Right lobe of liver (tissue), 6 donors: ENCODE measurements around the gene CFAP20. TPM values are rescaled to one million over a fixed set of nuclear protein-coding genes. Genes with fewer than 3 reads are reported as not detected.

Source experiments
- ATAC-seq, 4 donors: fragments of 200-7000 bp; cut with Tn5 transposase; one replicate each; pipeline ENCODE4 v1.9.1; 2020; ENCODE audit warnings: mild to moderate bottlenecking in 4 of 4, moderate library complexity in 4 of 4
- DNase-seq, 3 donors: peaks; one replicate each; pipeline ENCODE4 v3.0.0-alpha.2; 2020
- H3K27ac ChIP-seq, 3 donors: fragments of 200-600 bp; one replicate each; pipeline ENCODE4 v1.8.0; 2022
- H3K27me3 ChIP-seq, 2 donors: fragments of 200-600 bp; one replicate each; pipeline ENCODE4 v1.8.0; 2022
- H3K36me3 ChIP-seq, 4 donors: fragments of 200-600 bp; sonication (generic) in 1 of 4; one replicate each; pipeline versions ENCODE4 v1.5.1 to v1.8.0; 2017 to 2022; ENCODE audit warnings: control low read depth in 1 of 4
- H3K4me1 ChIP-seq, 4 donors: fragments of 200-600 bp; sonication (generic) in 1 of 4; one replicate each; pipeline versions ENCODE4 v1.5.1 to v1.8.0; 2017 to 2022; ENCODE audit warnings: control low read depth in 1 of 4
- H3K4me3 ChIP-seq, 3 donors: fragments of 200-600 bp; one replicate each; pipeline ENCODE4 v1.8.0; 2022
- H3K9me3 ChIP-seq, 4 donors: fragments of 200-600 bp; sonication (generic) in 1 of 4; one replicate each; pipeline versions ENCODE4 v1.5.1 to v1.8.0; 2017 to 2022; ENCODE audit warnings: control low read depth in 1 of 4
- CTCF ChIP-seq, 4 donors: fragments of 200-600 bp in 3 of 4; fragments of 450-650 bp in 1 of 4; IDR thresholded peaks; one replicate each; pipeline versions ENCODE4 v1.5.1 to v1.8.0; 2016 to 2022; ENCODE audit warnings: antibody characterized with exemption in 4 of 4, mild to moderate bottlenecking in 2 of 4
- POLR2A ChIP-seq: fragments of 450-650 bp; IDR thresholded peaks from one replicate; pipeline ENCODE4 v1.6.1; 2017; ENCODE audit warnings: antibody characterized with exemption, mild to moderate bottlenecking
- WGBS: methylation state at CpG from one replicate; pipeline ENCODE4 v1.1.6; 2018; ENCODE audit warnings: low coverage, low lambda C conversion rate; ENCODE audit not compliant: insufficient coverage; ENCODE audit errors: missing lambda C conversion rate; 5-methylcytosine and 5-hydroxymethylcytosine counted together
- intact Hi-C, 2 donors: fragments of 100-400 bp; cut with DNase I; formaldehyde crosslinking; loops; one replicate each; pipeline versions ENCODE4 v1.11.2 to v1.14.1; 2022
- total RNA-seq, 6 experiments: library from RNA; depleted of rRNA in 2 of 6; stranded (reverse); fragments of >200 nt in 2 of 6; fragmentation: NEBNext Ultra II Directional in 3 of 6; extraction: Animal tissue kit (Norgen Biotek cat#: 25700) in 3 of 6; gene quantifications; one replicate each; pipeline versions ENCODE4 v1.1.0 to v1.2.4, GENCODE V29; 2016 to 2023
- donor health status: DM: no; HTN: yes; CAD: no.
- donor health status: DM: no; HTN: no; CAD: no.
- donor health status: DM: no; HTN: no; CAD: no.
- donor health status: DM: no; HTN: yes; CAD: no.
- donor health status: DM: no; HTN: yes; CAD: no.

CFAP20 gene
- total RNA-seq, 6 experiments from 2014 or later, result 7.8 to 38.7 (median 18.1) TPM

GRCh38 chr16:58114827-58115825, 14.1 kb downstream of the CFAP20 start:
- intact Hi-C loops, result loop anchor here in 1 of 2 donors (5.0 kb wide), 1 partner anchor 93 kb away; no protein-coding TSS in a partner anchor
- H3K27ac ChIP-seq, result peak overlapping the region in 1 of 3 donors; percentile 8
- no peak for TF ChIP-seq POLR2A
- no peak for TF ChIP-seq CTCF (IDR thresholded peaks at IDR 0.05)
- WGBS, result 70% methylated on average over 11 of the region's 23 CpGs
- peak; percentile 50 to 65 (median 59) for ATAC-seq
- peaks cover 0 to 21% (median 11%) of the 10 kb centered on the region in 4 donors for H3K4me1 ChIP-seq
- no peak overlapping the region for H3K4me3 ChIP-seq
- no peaks in the 10 kb centered on the region for H3K9me3 ChIP-seq
- H3K36me3 ChIP-seq, result peaks cover 0 to 39% (median 26%) of the 10 kb centered on the region in 4 donors
- no peak for DNase-seq
- no peaks in the 10 kb centered on the region for H3K27me3 ChIP-seq

- H3K4me1 ChIP-seq, result no peaks in the 10 kb centered on the region
- 100% methylated on average over 2 of the region's 3 CpGs for WGBS
- no peaks in the 10 kb centered on the region for H3K27me3 ChIP-seq
- H3K27ac ChIP-seq, result no peak overlapping the region
- DNase-seq (no peak), ATAC-seq (peak in 2 of 4 donors; percentile 3 to 15)
- no peak overlapping the region for H3K4me3 ChIP-seq
- no peaks in the 10 kb centered on the region for H3K9me3 ChIP-seq
- intact Hi-C loops, result no loop called here
- peaks cover 0 to 36% (median 24%) of the 10 kb centered on the region in 4 donors for H3K36me3 ChIP-seq
- TF ChIP-seq CTCF (IDR thresholded peaks at IDR 0.05) (no peak), POLR2A (no peak)
These were observed 17.9 kb downstream of the CFAP20 start for GRCh38 chr16:58111302-58111627.

GRCh38 chr16:58110571-58111301, 18.4 kb downstream of the CFAP20 start:
- intact Hi-C loops, result no loop called here
- no peaks in the 10 kb centered on the region for H3K4me1 ChIP-seq
- DNase-seq (peak in 1 of 3 donors; percentile 43), ATAC-seq (peak in 1 of 4 donors; percentile 28)
- 58% methylated on average over 9 of the region's 12 CpGs for WGBS
- H3K4me3 ChIP-seq, result no peak overlapping the region
- no peak overlapping the region for H3K27ac ChIP-seq
- TF ChIP-seq CTCF (IDR thresholded peaks at IDR 0.05) (no peak), POLR2A (no peak)
- H3K9me3 ChIP-seq, result no peaks in the 10 kb centered on the region
- H3K36me3 ChIP-seq, result peaks cover 0 to 31% (median 19%) of the 10 kb centered on the region in 4 donors
- no peaks in the 10 kb centered on the region for H3K27me3 ChIP-seq

GRCh38 chr16:58109881-58110280, 19.3 kb downstream of the CFAP20 start:
- TF ChIP-seq POLR2A, result no peak
- TF ChIP-seq CTCF (IDR thresholded peaks at IDR 0.05), result no peak
- Histone ChIP-seq H3K27me3 (no peaks in the 10 kb centered on the region), H3K4me1 (no peaks in the 10 kb centered on the region), H3K36me3 (peaks cover 0 to 23% (median 14%) of the 10 kb centered on the region in 4 donors), H3K27ac (no peak overlapping the region), H3K4me3 (no peak overlapping the region), H3K9me3 (no peaks in the 10 kb centered on the region)
- DNase-seq (no peak), ATAC-seq (no peak)
- 100% methylated on average over 1 of the region's 2 CpGs for WGBS
- intact Hi-C loops, result no loop called here
